K562 (cell line): Measurements from ENCODE around the gene DPP3.

Experiments
- CBX3 ChIP-seq, 2 experiments: IDR thresholded peaks; 1 replicate in 1 of 2; 2 replicates in 1 of 2; pipeline ENCODE4 v1.6.1; 2012; ENCODE audit warnings: inconsistent platforms in 2 of 2, low read length in 2 of 2, borderline replicate concordance in 1 of 2, control low read depth in 1 of 2
- CTCF ChIP-seq, 3 experiments: IDR thresholded peaks in 2 of 3; conservative IDR thresholded peaks in 1 of 3; 2 replicates each; pipeline ENCODE4 v1.5.1; 2011 to 2012; ENCODE audit warnings: low read length in 3 of 3, mild to moderate bottlenecking in 3 of 3, control low read depth in 2 of 3, improper control_type of control experiment in 1 of 3, inconsistent platforms in 1 of 3, low read depth in 1 of 3, mixed read lengths in 1 of 3, moderate library complexity in 1 of 3; ENCODE audit not compliant: insufficient read depth in 2 of 3
- FOXA1 ChIP-seq: fragments of 450-650 bp; IDR thresholded peaks from 2 replicates; pipeline ENCODE4 v1.6.1; 2016; ENCODE audit warnings: mild to moderate bottlenecking, borderline replicate concordance
- GABPA ChIP-seq: fragments of 200-800 bp; sonication (Bioruptor generic); conservative IDR thresholded peaks from 2 replicates; pipeline ENCODE4 v1.6.1; 2016; ENCODE audit warnings: low read depth, missing genetic modification characterization, missing compliant biosample characterization
- PREB ChIP-seq: sonication (generic); formaldehyde crosslinking; IDR thresholded peaks from 2 replicates; pipeline ENCODE4 v1.8.1; 2023; ENCODE audit warnings: mild to moderate bottlenecking, missing genetic modification reagents
- RAD21 ChIP-seq, 2 experiments: fragments of 250-450 bp in 1 of 2; fragments of 450-650 bp in 1 of 2; sonication (Bioruptor Pico) in 1 of 2; formaldehyde crosslinking in 1 of 2; IDR thresholded peaks in 1 of 2; conservative IDR thresholded peaks in 1 of 2; 2 replicates each; pipeline versions ENCODE4 v1.4.0 to v1.8.0; 2020 to 2022; ENCODE audit warnings: mild to moderate bottlenecking in 2 of 2, moderate library complexity in 1 of 2

- TF ChIP-seq CTCF (IDR thresholded peaks at IDR 0.05 in 2 of 3, conservative IDR thresholded peaks at IDR 0.05 in 1 of 3; ENCODE audit: insufficient read depth in 2 of 3, low read depth in 1 of 3, low read length in 3 of 3): no peak
- no peak for TF ChIP-seq FOXA1
- TF ChIP-seq RAD21 (CRISPR knock-in tag; conservative IDR thresholded peaks at IDR 0.05 in 1 of 2, IDR thresholded peaks at IDR 0.05 in 1 of 2): no peak
- no peak for TF ChIP-seq GABPA (tag)
- TF ChIP-seq CBX3 (IDR thresholded peaks at IDR 0.05; ENCODE audit: borderline replicate concordance in 1 of 2, low read length in 2 of 2): no peak
- TF ChIP-seq PREB: no peak; the same call in 1 of the 2 replicates
Observed at GRCh38 chr11:66510990-66511339, 30.7 kb downstream of the DPP3 start.
